GM20000 (cell line): ENCODE results near the gene ELMO1.

Source experiments
- DNase-seq: peaks from one replicate; pipeline ENCODE4 v3.0.0; 2012; ENCODE audit warnings: low spot score
- TF ChIP-seq, protein P1 (sequence below): IDR thresholded peaks from 2 replicates; pipeline ENCODE4 v1.5.1; 2012; ENCODE audit warnings: mild to moderate bottlenecking, control low read depth; ENCODE audit errors: extremely low read depth, missing control alignments

The ELMO1 gene

GRCh38 chr7:37061849-37062559 is 386.7 kb downstream of the ELMO1 start:
- TF ChIP-seq, protein P1, sequence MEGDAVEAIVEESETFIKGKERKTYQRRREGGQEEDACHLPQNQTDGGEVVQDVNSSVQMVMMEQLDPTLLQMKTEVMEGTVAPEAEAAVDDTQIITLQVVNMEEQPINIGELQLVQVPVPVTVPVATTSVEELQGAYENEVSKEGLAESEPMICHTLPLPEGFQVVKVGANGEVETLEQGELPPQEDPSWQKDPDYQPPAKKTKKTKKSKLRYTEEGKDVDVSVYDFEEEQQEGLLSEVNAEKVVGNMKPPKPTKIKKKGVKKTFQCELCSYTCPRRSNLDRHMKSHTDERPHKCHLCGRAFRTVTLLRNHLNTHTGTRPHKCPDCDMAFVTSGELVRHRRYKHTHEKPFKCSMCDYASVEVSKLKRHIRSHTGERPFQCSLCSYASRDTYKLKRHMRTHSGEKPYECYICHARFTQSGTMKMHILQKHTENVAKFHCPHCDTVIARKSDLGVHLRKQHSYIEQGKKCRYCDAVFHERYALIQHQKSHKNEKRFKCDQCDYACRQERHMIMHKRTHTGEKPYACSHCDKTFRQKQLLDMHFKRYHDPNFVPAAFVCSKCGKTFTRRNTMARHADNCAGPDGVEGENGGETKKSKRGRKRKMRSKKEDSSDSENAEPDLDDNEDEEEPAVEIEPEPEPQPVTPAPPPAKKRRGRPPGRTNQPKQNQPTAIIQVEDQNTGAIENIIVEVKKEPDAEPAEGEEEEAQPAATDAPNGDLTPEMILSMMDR, result no peak
- no peak for DNase-seq

DNA sequence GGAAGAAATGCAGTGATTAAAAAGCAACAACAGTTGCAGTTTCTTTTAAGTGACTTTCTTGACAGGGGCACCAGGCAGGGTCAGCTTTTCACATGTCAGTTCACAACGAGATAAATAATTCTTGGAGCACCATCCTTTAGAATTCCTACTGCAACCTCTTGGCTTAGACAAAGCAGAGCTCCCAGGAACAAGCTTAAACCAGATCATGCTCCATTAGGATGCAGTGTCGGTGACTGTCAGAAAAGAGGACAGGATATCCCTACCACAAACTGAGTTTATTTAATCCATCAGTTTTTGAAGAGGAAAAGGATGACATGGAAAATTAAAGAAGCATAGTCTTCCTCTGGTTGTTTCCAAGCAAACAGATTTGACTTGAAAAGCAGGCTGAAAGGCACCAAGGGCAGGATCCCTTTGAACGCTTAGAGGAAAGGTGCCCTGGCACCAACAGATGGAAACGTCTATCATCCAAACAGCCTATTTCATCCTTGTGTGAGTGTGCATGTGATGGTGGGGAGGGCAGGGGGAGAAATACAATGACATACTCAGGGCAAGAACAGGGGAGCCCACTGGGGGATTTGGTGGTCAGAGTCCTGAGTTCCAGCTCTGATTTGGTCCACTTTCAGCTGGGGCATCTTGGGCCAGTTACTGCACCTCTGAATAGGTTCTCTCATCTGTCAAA is 392.3 kb downstream of the ELMO1 start:
- DNase-seq, result no peak
- TF ChIP-seq, protein P1, result no peak

GRCh38 chr7:37054624-37055241 is 393.9 kb downstream of the ELMO1 start:
- DNase-seq, result no peak
- TF ChIP-seq, protein P1, result no peak

DNA sequence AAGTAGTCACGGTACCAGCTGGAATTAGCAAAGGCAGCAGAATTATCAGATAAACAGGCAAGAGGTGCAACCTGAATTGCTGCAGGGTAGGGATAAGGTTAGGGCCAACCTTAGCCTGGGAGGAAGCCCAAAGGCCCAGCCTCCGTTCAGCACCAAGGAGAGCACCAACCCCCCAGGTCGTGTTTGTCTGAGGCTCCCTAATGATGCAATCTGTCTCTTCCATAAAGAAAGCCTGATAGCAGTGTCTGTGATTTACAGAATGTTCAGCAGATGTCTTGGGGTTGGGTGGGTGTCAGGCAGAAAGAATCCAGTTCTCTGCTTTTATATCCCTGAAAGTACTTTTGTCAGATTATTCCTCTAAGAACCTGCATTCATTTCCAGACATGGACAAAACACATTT is 396.0 kb downstream of the ELMO1 start:
- DNase-seq, result peak; percentile 16
- TF ChIP-seq, protein P1, result no peak

DNA sequence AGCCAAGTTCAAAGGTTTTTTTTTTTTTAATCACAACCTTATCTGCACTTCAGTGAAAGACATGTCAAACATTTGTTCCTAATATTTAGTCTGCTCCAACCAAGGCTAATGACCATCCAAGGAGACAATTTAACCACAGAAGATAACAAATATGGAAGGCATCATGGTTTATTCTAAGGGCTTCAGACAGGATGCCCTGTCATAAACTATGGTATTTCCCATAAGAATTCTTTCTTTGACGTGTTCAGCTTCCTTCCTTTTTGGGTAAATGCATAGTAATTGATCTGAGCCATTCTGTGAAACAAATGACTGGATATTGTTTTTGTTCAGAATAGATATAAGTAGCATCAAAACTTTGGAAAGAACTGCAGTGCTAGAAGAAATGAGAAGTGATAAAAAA is 397.9 kb downstream of the ELMO1 start:
- TF ChIP-seq, protein P1, result no peak
- no peak for DNase-seq

DNA sequence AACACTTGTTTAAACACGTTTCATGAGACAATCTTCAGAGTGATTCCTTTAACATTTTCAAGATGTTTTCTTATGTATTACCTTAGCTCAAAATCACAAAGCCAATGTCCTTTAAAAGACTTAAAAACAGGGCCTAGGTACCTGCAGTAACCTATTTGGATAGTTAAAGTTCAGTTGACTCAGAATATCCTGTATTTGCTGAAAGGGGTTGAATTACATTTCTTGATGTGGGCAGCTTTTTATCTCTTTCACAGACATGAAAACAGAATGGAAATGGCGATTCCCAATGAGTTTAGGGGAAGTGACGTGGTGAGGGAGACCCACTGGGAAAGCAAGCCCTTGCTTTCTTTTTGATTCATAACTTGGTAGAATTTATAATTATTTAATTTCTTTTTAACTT is 400.0 kb downstream of the ELMO1 start:
- TF ChIP-seq, protein P1, result no peak
- DNase-seq, result no peak

DNA sequence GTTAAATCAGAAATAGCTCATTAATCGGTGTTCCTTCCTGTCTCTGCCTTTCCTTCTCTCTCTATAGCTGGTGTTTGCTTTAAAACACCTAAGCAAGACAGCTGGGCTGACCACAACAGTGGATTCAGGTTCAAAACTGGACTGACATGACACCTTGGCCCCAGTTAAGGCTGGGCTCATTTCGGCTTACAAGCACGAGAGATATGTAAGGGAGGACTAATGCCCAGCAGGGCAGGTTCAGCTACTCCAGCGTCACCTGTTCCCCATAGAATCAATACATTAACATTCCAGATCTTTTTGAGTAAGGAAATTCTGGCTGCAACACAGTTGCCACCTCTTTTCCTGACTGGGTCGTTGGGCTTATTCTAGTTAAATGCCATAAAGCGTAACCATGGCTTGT is 401.4 kb downstream of the ELMO1 start:
- TF ChIP-seq, protein P1, result no peak
- no peak for DNase-seq
